Testis (tissue), 2 donors: ENCODE data around the gene RIPPLY3.

ENCODE experiments used
- POLR2A ChIP-seq: fragments of 450-650 bp; IDR thresholded peaks from one replicate; pipeline ENCODE4 v1.6.1; 2017; ENCODE audit warnings: antibody characterized with exemption, mild to moderate bottlenecking, moderate library complexity
- TF ChIP-seq, protein P1 (sequence below), 3 experiments: fragments of 450-650 bp in 2 of 3; fragments of 200-600 bp in 1 of 3; sonication (generic) in 1 of 3; IDR thresholded peaks; one replicate each; pipeline ENCODE4 v1.5.1; 2016 to 2019; ENCODE audit warnings: antibody characterized with exemption in 3 of 3, mild to moderate bottlenecking in 2 of 3, moderate library complexity in 1 of 3

DNA sequence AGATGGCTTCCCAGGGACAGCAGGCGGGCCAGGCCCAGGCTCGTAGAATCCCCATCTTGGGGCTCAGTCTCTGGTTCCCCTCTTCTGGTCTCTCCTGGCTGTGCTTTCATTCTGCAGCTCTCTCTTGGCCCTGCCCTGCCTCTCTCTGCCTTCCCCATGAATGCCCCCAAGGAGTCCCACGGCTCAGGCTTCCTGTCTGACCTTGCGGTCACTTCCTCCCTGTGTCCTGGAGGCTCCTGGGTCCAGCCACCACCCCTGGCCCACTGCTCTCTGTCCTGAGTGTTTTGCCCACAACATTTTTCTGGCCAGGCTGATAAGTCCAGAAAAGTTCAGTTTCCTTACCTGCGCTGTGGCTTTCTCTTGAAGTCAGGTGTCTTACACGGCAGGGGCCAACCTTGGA, 37.3 kb downstream of the RIPPLY3 start:
- TF ChIP-seq, protein P1, sequence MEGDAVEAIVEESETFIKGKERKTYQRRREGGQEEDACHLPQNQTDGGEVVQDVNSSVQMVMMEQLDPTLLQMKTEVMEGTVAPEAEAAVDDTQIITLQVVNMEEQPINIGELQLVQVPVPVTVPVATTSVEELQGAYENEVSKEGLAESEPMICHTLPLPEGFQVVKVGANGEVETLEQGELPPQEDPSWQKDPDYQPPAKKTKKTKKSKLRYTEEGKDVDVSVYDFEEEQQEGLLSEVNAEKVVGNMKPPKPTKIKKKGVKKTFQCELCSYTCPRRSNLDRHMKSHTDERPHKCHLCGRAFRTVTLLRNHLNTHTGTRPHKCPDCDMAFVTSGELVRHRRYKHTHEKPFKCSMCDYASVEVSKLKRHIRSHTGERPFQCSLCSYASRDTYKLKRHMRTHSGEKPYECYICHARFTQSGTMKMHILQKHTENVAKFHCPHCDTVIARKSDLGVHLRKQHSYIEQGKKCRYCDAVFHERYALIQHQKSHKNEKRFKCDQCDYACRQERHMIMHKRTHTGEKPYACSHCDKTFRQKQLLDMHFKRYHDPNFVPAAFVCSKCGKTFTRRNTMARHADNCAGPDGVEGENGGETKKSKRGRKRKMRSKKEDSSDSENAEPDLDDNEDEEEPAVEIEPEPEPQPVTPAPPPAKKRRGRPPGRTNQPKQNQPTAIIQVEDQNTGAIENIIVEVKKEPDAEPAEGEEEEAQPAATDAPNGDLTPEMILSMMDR (IDR thresholded peaks at IDR 0.05), result no peak
- no peak for TF ChIP-seq POLR2A
